MM.1S (cell line): ENCODE measurements around the gene CAMK2N1.

Source experiments
- CTCF ChIP-seq: fragments of 300-600 bp; sonication (generic); IDR thresholded peaks from 2 replicates; pipeline ENCODE4 v1.5.1; 2016; ENCODE audit warnings: antibody characterized with exemption, low read length, mixed read lengths
- EZH2 ChIP-seq: fragments of 300-600 bp; sonication (generic); optimal IDR thresholded peaks from 2 replicates; pipeline ENCODE3; 2017; ENCODE audit warnings: low read depth, mild to moderate bottlenecking, antibody characterized with exemption, low read length, mixed read lengths

- TF ChIP-seq CTCF (no peak), EZH2 (no peak)
Observed at GRCh38 chr1:20511518-20512428, 25.8 kb upstream of the CAMK2N1 start.
